Stomach (tissue), 19 donors: ENCODE results near the gene TFRC. TPM values are rescaled to one million over a fixed set of nuclear protein-coding genes. Genes with fewer than 3 reads are reported as not detected.

ENCODE experiments used
- DNase-seq, 2 donors: peaks; one replicate each; pipeline versions ENCODE4 v3.0.0 to v3.0.0-alpha.2; 2013 to 2019
- H3K27ac ChIP-seq, 5 donors: fragments of 200-600 bp in 4 of 5; sonication (generic) in 4 of 5; one replicate each; pipeline ENCODE4 v1.5.1; 2013 to 2019; ENCODE audit warnings: mild to moderate bottlenecking in 1 of 5, moderate library complexity in 1 of 5
- H3K27me3 ChIP-seq, 3 donors: fragments of 200-600 bp; sonication (generic); one replicate each; pipeline ENCODE4 v1.5.1; 2017 to 2019; ENCODE audit warnings: mixed run types in 1 of 3
- H3K36me3 ChIP-seq, 4 donors: fragments of 200-600 bp; sonication (generic); 1 replicate in 3 of 4; 2 replicates in 1 of 4; pipeline ENCODE4 v1.5.1; 2016 to 2019
- H3K4me1 ChIP-seq, 4 donors: fragments of 200-600 bp; sonication (generic); one replicate each; pipeline ENCODE4 v1.5.1; 2016 to 2019
- H3K4me3 ChIP-seq, 4 donors: fragments of 200-600 bp; sonication (generic) in 3 of 4; one replicate each; pipeline ENCODE4 v1.5.1; 2016 to 2019; ENCODE audit warnings: mild to moderate bottlenecking in 1 of 4
- H3K9me3 ChIP-seq, 4 donors: fragments of 200-600 bp; sonication (generic); one replicate each; pipeline ENCODE4 v1.5.1; 2016 to 2019
- CTCF ChIP-seq, 7 experiments: fragments of 450-650 bp in 4 of 7; fragments of 200-600 bp in 3 of 7; sonication (generic) in 3 of 7; IDR thresholded peaks; one replicate each; pipeline ENCODE4 v1.5.1; 2016 to 2019; ENCODE audit warnings: antibody characterized with exemption in 7 of 7, control low read depth in 2 of 7, mild to moderate bottlenecking in 1 of 7
- EP300 ChIP-seq: sonication (generic); formaldehyde crosslinking; IDR thresholded peaks from one replicate; pipeline ENCODE4 v1.6.1; 2017; ENCODE audit warnings: antibody characterized with exemption
- POLR2A ChIP-seq, 4 donors: fragments of 450-650 bp; IDR thresholded peaks; one replicate each; pipeline ENCODE4 v1.6.1; 2016; ENCODE audit warnings: antibody characterized with exemption in 4 of 4, control low read depth in 2 of 4, mild to moderate bottlenecking in 1 of 4, moderate library complexity in 1 of 4
- POLR2AphosphoS5 ChIP-seq, 3 donors: sonication (generic); formaldehyde crosslinking; IDR thresholded peaks; one replicate each; pipeline ENCODE4 v1.6.1; 2016; ENCODE audit warnings: antibody characterized with exemption in 3 of 3
- WGBS, 5 donors: extraction: QIAGEN DNeasy Blood & Tissue Kit in 3 of 5; methylation state at CpG; one replicate each; pipeline versions ENCODE4 v1.1.5 to v1.1.7; 2013 to 2018; 5-methylcytosine and 5-hydroxymethylcytosine counted together
- intact Hi-C: fragments of 100-400 bp; cut with DNase I; formaldehyde crosslinking; loops from one replicate; pipeline ENCODE4 v1.15.1; 2023; ENCODE audit warnings: low total_unique reads
- long read RNA-seq, 10 donors: transcript quantifications; one replicate each; lab custom pipeline, GENCODE V29; 2026
- polyA plus RNA-seq, 3 donors: library from polyadenylated mRNA; stranded (reverse); fragments of 200-250 nt; gene quantifications; one replicate each; pipeline ENCODE4 v1.2.3, GENCODE V29; 2013
- total RNA-seq, 5 donors: library from RNA; depleted of rRNA; stranded (reverse); fragments of >200 nt; gene quantifications; one replicate each; pipeline versions ENCODE4 v1.1.0 to v1.2.3, GENCODE V29; 2014 to 2016
- donor health status: healthy with polysubstance abuse.
- donor health status: Bipolar disorder and iron deficiency.
- donor health status: healthy.

Gene TFRC
- 100 to 1,000 TPM in 3 of 5 donors, 10 to 100 TPM in 2; 27.2 to 289 (median 178) TPM for total RNA-seq
- polyA plus RNA-seq: 10 to 100 TPM in 2 of 3 donors, 1 to 10 TPM in 1; 5.5 to 16.2 (median 11.2) TPM
- long read RNA-seq, donor 1, full-length matches to known transcripts: 1 of 1 reads
- long read RNA-seq, donor 1, partial matches to known transcripts: 0 of 1 reads
- long read RNA-seq, donor 1, other reads (novel, unspliced or antisense): 0 of 1 reads
- long read RNA-seq, donor 2, partial matches to known transcripts: 12 of 13 reads
- long read RNA-seq, donor 2, other reads (novel, unspliced or antisense): 0 of 13 reads
- long read RNA-seq, donor 3, partial matches to known transcripts: 0 of 1 reads
- long read RNA-seq, donor 3, other reads (novel, unspliced or antisense): 0 of 1 reads
- long read RNA-seq, donor 4: 0 reads
- long read RNA-seq, donor 5, full-length matches to known transcripts: 2 of 2 reads
- long read RNA-seq, donor 5, partial matches to known transcripts: 0 of 2 reads
- long read RNA-seq, donor 5, other reads (novel, unspliced or antisense): 0 of 2 reads
- long read RNA-seq, donor 6: 0 reads
- long read RNA-seq, donor 7, full-length matches to known transcripts: 4 of 4 reads
- long read RNA-seq, donor 7, partial matches to known transcripts: 0 of 4 reads
- long read RNA-seq, donor 7, other reads (novel, unspliced or antisense): 0 of 4 reads
- long read RNA-seq, donor 8, full-length matches to known transcripts: 1 of 1 reads
- long read RNA-seq, donor 8, partial matches to known transcripts: 0 of 1 reads
- long read RNA-seq, donor 8, other reads (novel, unspliced or antisense): 0 of 1 reads
- long read RNA-seq, donor 9: 0 reads
- long read RNA-seq, donor 10, full-length matches to known transcripts: 3 of 3 reads
- long read RNA-seq, donor 10, partial matches to known transcripts: 0 of 3 reads
- long read RNA-seq, donor 10, other reads (novel, unspliced or antisense): 0 of 3 reads

GRCh38 chr3:196081834-196082618 is at the start of gene TFRC:
TSS of gene TFRC (minus strand) at chr3:196082090. CDS start at chr3:196077099, 4,991 bp downstream.
- intact Hi-C loops: no loop called here
- H3K4me1 ChIP-seq: peaks cover 16 to 42% (median 35%) of the 10 kb centered on the region in 4 donors
- H3K27me3 ChIP-seq: no peaks in the 10 kb centered on the region
- H3K36me3 ChIP-seq: peaks cover 0 to under 1% (median 0%) of the 10 kb centered on the region in 4 donors
- TF ChIP-seq CTCF (IDR thresholded peaks at IDR 0.05) (no peak), POLR2A (IDR thresholded peaks at IDR 0.05) (peak in 2 of 4 donors; percentile 39 to 92), POLR2AphosphoS5 (IDR thresholded peaks at IDR 0.05) (peak; percentile 88 to 99 (median 96)), EP300 (no peak)
- DNase-seq: peak; percentile 97 to 98
- whole genome bisulfite sequencing, 5 donors: 0 to 2% (median 1%) methylated on average over 21 to 67 of the region's 67 CpGs
- H3K27ac ChIP-seq: peak within 1 kb of the TSS; percentile 93 to 100 (median 98)
- no peaks in the 10 kb centered on the region for H3K9me3 ChIP-seq
- H3K4me3 ChIP-seq: peak within 1 kb of the TSS; percentile 85 to 99 (median 92)

DNA sequence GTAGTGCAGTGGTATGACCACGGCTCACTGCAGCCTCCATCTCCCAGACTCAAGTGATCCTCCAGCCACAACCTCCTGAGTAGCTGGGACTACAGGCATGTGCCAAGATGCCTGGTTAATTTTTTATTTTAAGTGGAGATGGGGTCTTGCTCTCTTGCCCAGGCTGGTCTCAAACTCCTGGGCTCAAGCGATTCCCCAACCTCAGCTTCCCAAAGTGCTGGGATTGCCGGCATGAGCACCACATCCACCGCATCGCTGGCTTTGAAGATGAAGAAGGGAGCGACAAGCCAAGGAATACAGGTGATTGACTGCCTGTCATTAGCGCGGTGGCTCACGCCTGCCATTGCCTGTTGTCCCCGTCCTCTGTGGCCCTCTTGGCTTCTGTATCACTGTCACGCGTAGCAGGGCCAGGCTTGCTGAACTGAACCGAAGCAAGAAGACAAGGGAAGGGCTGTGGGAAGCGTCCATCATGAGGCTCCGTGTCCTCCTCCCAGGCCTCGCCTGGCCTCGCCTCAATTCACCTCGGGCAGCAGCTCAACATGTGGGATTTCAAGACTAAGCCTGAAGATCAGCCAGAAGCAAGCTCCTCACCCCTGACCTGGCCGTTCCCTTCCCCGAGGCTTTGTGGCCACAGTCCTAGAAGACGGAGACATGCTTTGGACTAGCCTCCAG is 46.4 kb upstream of the TFRC start:
- Histone ChIP-seq H3K27ac (no peak overlapping the region), H3K36me3 (no peaks in the 10 kb centered on the region), H3K9me3 (no peaks in the 10 kb centered on the region), H3K4me3 (no peak overlapping the region), H3K4me1 (peaks cover 0 to 15% (median 0%) of the 10 kb centered on the region in 4 donors), H3K27me3 (no peaks in the 10 kb centered on the region)
- intact Hi-C loops: no loop called here
- no peak for DNase-seq
- 90 to 98% (median 96%) methylated on average over 21 of the region's 21 CpGs for WGBS, 5 donors
- TF ChIP-seq POLR2A (IDR thresholded peaks at IDR 0.05): no peak
- TF ChIP-seq CTCF (IDR thresholded peaks at IDR 0.05): no peak
- no peak for TF ChIP-seq EP300
- no peak for TF ChIP-seq POLR2AphosphoS5 (IDR thresholded peaks at IDR 0.05)

GRCh38 chr3:196127308-196128040 is 45.6 kb upstream of the TFRC start:
- DNase-seq: peak; percentile 30 to 73
- Histone ChIP-seq H3K36me3 (no peaks in the 10 kb centered on the region), H3K4me1 (peaks cover 0 to 15% (median 0%) of the 10 kb centered on the region in 4 donors), H3K9me3 (no peaks in the 10 kb centered on the region), H3K27ac (no peak overlapping the region), H3K27me3 (no peaks in the 10 kb centered on the region), H3K4me3 (no peak overlapping the region)
- WGBS, 5 donors: 19 to 34% (median 27%) methylated on average over 8 to 12 of the region's 12 CpGs
- TF ChIP-seq EP300 (no peak), POLR2A (IDR thresholded peaks at IDR 0.05) (no peak), POLR2AphosphoS5 (IDR thresholded peaks at IDR 0.05) (no peak), CTCF (IDR thresholded peaks at IDR 0.05) (no peak)
- intact Hi-C loops: no loop called here
